Heart left ventricle (tissue), 16 donors: ENCODE measurements around the gene KLHDC7B. TPM values are rescaled to one million over a fixed set of nuclear protein-coding genes. Genes with fewer than 3 reads are reported as not detected.

Source experiments
- ATAC-seq, 4 donors: fragments of 200-7000 bp; cut with Tn5 transposase; one replicate each; pipeline ENCODE4 v1.9.1; 2020 to 2022; ENCODE audit warnings: moderate library complexity in 4 of 4, mild to moderate bottlenecking in 3 of 4, moderate number of reproducible peaks in 1 of 4
- DNase-seq, 5 donors: peaks; one replicate each; pipeline ENCODE4 v3.0.0-alpha.2; 2020
- H3K27ac ChIP-seq, 12 donors: fragments of 200-600 bp; sonication (generic) in 4 of 12; one replicate each; pipeline versions ENCODE4 v1.5.0 to v1.8.0; 2016 to 2022; ENCODE audit warnings: mild to moderate bottlenecking in 2 of 12
- H3K27me3 ChIP-seq, 9 donors: fragments of 200-600 bp; sonication (generic) in 2 of 9; one replicate each; pipeline versions ENCODE4 v1.5.1 to v1.8.0; 2016 to 2022; ENCODE audit warnings: mild to moderate bottlenecking in 3 of 9
- H3K36me3 ChIP-seq, 9 donors: fragments of 200-600 bp; sonication (generic) in 2 of 9; one replicate each; pipeline versions ENCODE4 v1.5.0 to v1.8.0; 2018 to 2022; ENCODE audit warnings: mild to moderate bottlenecking in 2 of 9
- H3K4me1 ChIP-seq, 12 donors: fragments of 200-600 bp; sonication (generic) in 4 of 12; one replicate each; pipeline versions ENCODE4 v1.5.0 to v1.8.0; 2016 to 2022; ENCODE audit warnings: mild to moderate bottlenecking in 3 of 12
- H3K4me3 ChIP-seq, 12 donors: fragments of 200-600 bp; sonication (generic) in 4 of 12; one replicate each; pipeline versions ENCODE4 v1.5.0 to v1.8.0; 2017 to 2022; ENCODE audit warnings: mild to moderate bottlenecking in 9 of 12, moderate library complexity in 4 of 12
- H3K9me3 ChIP-seq, 12 donors: fragments of 200-600 bp; sonication (generic) in 4 of 12; one replicate each; pipeline versions ENCODE4 v1.5.0 to v1.8.0; 2016 to 2022; ENCODE audit warnings: mild to moderate bottlenecking in 1 of 12
- CTCF ChIP-seq, 12 donors: fragments of 200-600 bp; sonication (generic) in 4 of 12; IDR thresholded peaks; one replicate each; pipeline versions ENCODE4 v1.5.0 to v1.8.0; 2018 to 2022; ENCODE audit warnings: antibody characterized with exemption in 12 of 12, mild to moderate bottlenecking in 5 of 12
- POLR2A ChIP-seq, 2 donors: fragments of 450-650 bp; IDR thresholded peaks; one replicate each; pipeline ENCODE4 v1.6.1; 2017; ENCODE audit warnings: antibody characterized with exemption in 2 of 2, mild to moderate bottlenecking in 2 of 2, moderate library complexity in 2 of 2
- WGBS, 4 donors: extraction: QIAGEN DNeasy Blood & Tissue Kit in 2 of 4; methylation state at CpG; one replicate each; pipeline versions ENCODE4 v1.1.5 to v1.1.7; 2013 to 2018; 5-methylcytosine and 5-hydroxymethylcytosine counted together
- intact Hi-C, 10 donors: fragments of 100-400 bp; cut with DNase I; formaldehyde crosslinking; loops; one replicate each; pipeline versions ENCODE4 v1.11.1 to v1.14.2; 2022
- polyA plus RNA-seq, 2 donors: library from polyadenylated mRNA; stranded (reverse); fragments of 200-250 nt; gene quantifications; one replicate each; pipeline ENCODE4 v1.2.3, GENCODE V29; 2013
- total RNA-seq, 9 donors: library from RNA; depleted of rRNA in 2 of 9; stranded (reverse); fragments of >200 nt in 2 of 9; fragmentation: NEBNext Ultra II Directional in 3 of 9; extraction: Animal tissue kit (Norgen Biotek cat#: 25700) in 3 of 9; gene quantifications; one replicate each; pipeline versions ENCODE4 v1.1.0 to v1.2.4, GENCODE V29; 2016 to 2023
- donor health status: ischemic (EF 13 %, LVEDD 7.1; RV severe dilation, severe dysfunction).
- donor health status: healthy with polysubstance abuse.
- donor health status: DM: no; HTN: yes; CAD: no.
- donor health status: DM: no; HTN: no; CAD: no.
- donor health status: ischemic (EF 25% LVEDD 6.9; RV normal size, moderate dysfunction).
- donor health status: ischemic (EF 25% LVEDD 5.7; RV mildly dilated, moderate dysfunction).
- donor health status: healthy.
- donor health status: DM: yes; HTN: yes; CAD: no.
- donor health status: ischemic (EF 35%, LVEDD 5.7; RV mildly dilated, moderate dysfunction).
- donor health status: nonischemic (EF 11% LVEDD 7.7; RV severe dilation, severe dysfunction).
- donor health status: DM: yes; HTN: yes; CAD: no.
- donor health status: PGD.
- donor health status: ischemic (EF 29% LVEDD 5.4; RV normal size, mild dysfunction).
- donor health status: nonischemic (EF 23%, LVEDD 6.1; RV moderate dilation, normal function).

Gene KLHDC7B
- total and polyA plus RNA-seq, 11 donors, result 0.08 to 1.3 (median 0.13) TPM; not detected in 6

- no peaks in the 10 kb centered on the region for H3K9me3 ChIP-seq
- peak overlapping the region; percentile 78 to 98 (median 94) for H3K27ac ChIP-seq
- H3K27me3 ChIP-seq, result peaks cover 0 to 51% (median 5%) of the 10 kb centered on the region in 9 donors
- no peak for TF ChIP-seq CTCF (IDR thresholded peaks at IDR 0.05)
- no peak for TF ChIP-seq POLR2A (IDR thresholded peaks at IDR 0.05)
- intact Hi-C loops, result loop anchor here in 3 of 10 donors (1.0 to 10.0 kb wide), 4 partner anchors 33 to 285 kb away; partner anchors contain the start of genes SYCE3 (in 1 of the 3) and TUBGCP6 (in 1 of the 3)
- peaks cover 0 to 24% (median 0%) of the 10 kb centered on the region in 9 donors for H3K36me3 ChIP-seq
- 3 to 16% (median 9%) methylated on average over 23 to 50 of the region's 50 CpGs for WGBS, 4 donors
- peak overlapping the region; percentile 48 to 89 (median 72) for H3K4me3 ChIP-seq
- H3K4me1 ChIP-seq, result peaks cover 0 to 71% (median 39%) of the 10 kb centered on the region in 12 donors
- DNase-seq (peak in 1 of 5 donors; percentile 66), ATAC-seq (no peak)
These were observed 16.2 kb upstream of the KLHDC7B start for GRCh38 chr22:50529416-50529896.

- H3K4me3 ChIP-seq, result peak within 1 kb of the TSS; percentile 48 to 89 (median 72)
- H3K4me1 ChIP-seq, result peaks cover 0 to 65% (median 33%) of the 10 kb centered on the region in 12 donors
- no peaks in the 10 kb centered on the region for H3K9me3 ChIP-seq
- peaks cover 0 to 19% (median 0%) of the 10 kb centered on the region in 9 donors for H3K36me3 ChIP-seq
- H3K27ac ChIP-seq, result peak within 1 kb of the TSS; percentile 78 to 98 (median 94)
- intact Hi-C loops, result loop anchor here in 3 of 10 donors (1.0 to 10.0 kb wide), 4 partner anchors 32 to 285 kb away; partner anchors contain the start of genes SYCE3 (in 1 of the 3) and TUBGCP6 (in 1 of the 3)
- peaks cover 0 to 55% (median 6%) of the 10 kb centered on the region in 9 donors for H3K27me3 ChIP-seq
- 0 to 2% (median 1%) methylated on average over 12 to 92 of the region's 92 CpGs for WGBS, 4 donors
- peak in 3 of 4 donors; percentile 36 to 47 (median 45) for ATAC-seq
- DNase-seq, result peak; percentile 84 to 94 (median 89)
- no peak for TF ChIP-seq CTCF (IDR thresholded peaks at IDR 0.05)
- TF ChIP-seq POLR2A (IDR thresholded peaks at IDR 0.05), result peak in 1 of 2 donors; percentile 68
These were observed 15.7 kb upstream of the KLHDC7B start, which contains the start of gene TYMP for GRCh38 chr22:50529897-50530579. TYMP (minus strand) TSS chr22:50530012; CDS start chr22:50529709, 303 bp downstream.

- H3K4me1 ChIP-seq, result peaks cover 0 to 68% (median 31%) of the 10 kb centered on the region in 12 donors
- peak overlapping the region; percentile 48 to 89 (median 72) for H3K4me3 ChIP-seq
- ATAC-seq (no peak), DNase-seq (no peak)
- intact Hi-C loops, result no loop called here
- peak overlapping the region; percentile 78 to 98 (median 94) for H3K27ac ChIP-seq
- peaks cover 0 to 17% (median 0%) of the 10 kb centered on the region in 9 donors for H3K36me3 ChIP-seq
- 0 to 4% (median 1%) methylated on average over 2 to 21 of the region's 21 CpGs for WGBS, 4 donors
- no peaks in the 10 kb centered on the region for H3K9me3 ChIP-seq
- H3K27me3 ChIP-seq, result peaks cover 0 to 59% (median 6%) of the 10 kb centered on the region in 9 donors
- TF ChIP-seq POLR2A (IDR thresholded peaks at IDR 0.05) (no peak), CTCF (IDR thresholded peaks at IDR 0.05) (no peak)
These were observed 15.2 kb upstream of the KLHDC7B start for GRCh38 chr22:50530580-50530876.
